Stimulated activated CD8-positive, alpha-beta memory T cell treated with anti-CD3 and anti-CD28 coated beads, Interleukin-12 subunit alpha, Interleukin-12 subunit beta, amount 100 ng/mL, for 4 hours (primary cell): ENCODE data around the gene CAV1.
"Not testable (repeated sequence)": the region's sequence is repeated elsewhere in the genome, so short reads cannot be mapped to it uniquely, and the experiment has no call there.

Experiments used
- DNase-seq: peaks from one replicate; pipeline ENCODE4 v3.0.0-alpha.2; 2020; ENCODE audit warnings: low read depth

Gene CAV1

DNA sequence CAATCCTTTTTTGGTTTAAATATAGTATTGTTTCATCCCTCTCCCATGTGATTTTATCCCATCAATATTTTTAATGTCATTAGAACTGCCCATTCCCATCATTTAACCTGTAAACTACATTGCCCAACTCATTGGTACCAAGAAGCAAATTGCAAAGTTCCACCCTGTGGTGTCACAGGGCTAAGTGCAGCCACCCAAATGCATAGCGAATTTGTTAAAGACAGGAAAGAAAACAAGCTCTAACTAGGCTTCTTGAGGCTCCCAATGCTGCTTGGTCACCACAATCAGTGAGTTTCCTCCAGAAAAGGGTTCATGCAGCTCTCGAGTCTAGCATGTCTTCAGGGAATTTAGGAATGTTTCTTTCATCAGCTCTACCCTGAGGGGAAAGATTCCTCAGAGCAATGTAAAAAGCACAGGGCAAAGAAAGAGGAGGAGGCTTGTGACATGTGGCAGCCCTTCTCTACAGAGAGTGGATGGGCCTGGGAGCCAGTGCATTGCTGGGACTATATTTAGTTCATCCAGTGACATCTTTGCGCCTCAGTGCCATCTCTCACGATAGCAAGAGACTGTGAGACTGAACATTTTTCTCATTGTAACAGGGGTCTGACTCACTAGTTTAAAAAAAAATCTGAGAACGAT, 58.1 kb downstream of the CAV1 start:
- no peak for DNase-seq

- DNase-seq, result no peak
Observed at GRCh38 chr7:116583653-116584052, 58.8 kb downstream of the CAV1 start.

GRCh38 chr7:116584721-116585120, 59.9 kb downstream of the CAV1 start:
- DNase-seq, result no peak

GRCh38 chr7:116585392-116585791, 60.6 kb downstream of the CAV1 start:
- DNase-seq, result no peak

DNA sequence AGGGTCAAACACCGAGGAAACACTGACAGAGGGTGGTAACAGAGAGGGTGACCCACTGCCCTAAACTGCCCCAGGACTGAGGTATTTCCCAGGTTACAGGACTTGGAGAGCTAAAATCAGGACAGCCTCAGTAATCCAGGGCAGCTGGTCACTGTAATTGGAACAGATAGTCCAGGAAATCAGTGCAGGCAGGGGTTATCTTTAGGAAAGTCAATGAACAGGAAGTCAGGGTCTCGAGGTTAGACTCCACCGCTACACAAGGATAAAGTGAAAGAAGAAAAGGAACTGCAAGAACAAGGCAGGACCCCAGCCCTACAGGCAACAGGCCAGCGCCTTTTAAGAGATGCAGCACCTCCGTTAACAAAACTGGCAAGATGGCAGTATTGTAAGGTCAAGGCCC, 61.1 kb downstream of the CAV1 start:
- DNase-seq, result no peak

GRCh38 chr7:116587200-116587599, 62.4 kb downstream of the CAV1 start:
- not testable (repeated sequence) for DNase-seq

DNA sequence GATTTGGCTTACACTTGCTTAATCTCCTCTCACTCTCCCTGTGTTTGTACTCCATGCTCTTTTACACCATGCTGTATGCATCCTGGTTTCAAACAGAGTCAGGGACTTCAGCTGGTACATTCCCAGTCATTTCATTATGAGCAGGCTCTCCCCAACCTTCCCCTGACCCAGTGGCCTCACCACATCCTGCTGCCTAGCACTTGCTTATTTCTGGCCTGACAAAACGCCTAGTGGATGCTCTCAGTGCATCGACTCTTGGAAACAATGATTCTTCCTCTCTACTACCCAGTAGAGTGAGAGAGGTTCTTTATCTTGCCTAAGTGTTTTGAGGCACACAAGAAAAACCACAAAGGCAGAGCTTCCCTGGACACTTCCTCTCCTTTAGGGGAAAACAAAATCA, 63.4 kb downstream of the CAV1 start:
- no peak for DNase-seq

GRCh38 chr7:116588641-116589594, 64.1 kb downstream of the CAV1 start:
- DNase-seq, result no peak

GRCh38 chr7:116591202-116592040, 66.6 kb downstream of the CAV1 start:
- DNase-seq, result no peak

DNA sequence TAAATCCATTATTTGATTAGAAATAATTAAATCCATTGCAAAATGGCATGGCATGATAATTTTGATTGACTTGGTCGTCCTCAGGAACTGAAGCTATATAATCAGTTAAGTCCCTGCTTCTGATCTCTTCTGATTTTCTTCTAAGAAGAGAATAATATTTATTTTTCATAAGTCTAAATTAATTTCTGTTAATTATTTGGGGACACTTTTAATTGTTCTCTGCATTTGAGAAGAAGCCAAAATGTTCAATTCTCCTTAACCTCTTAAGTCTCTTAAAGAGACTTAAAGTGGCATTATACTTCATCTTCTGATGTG, 67.2 kb downstream of the CAV1 start:
- no peak for DNase-seq

GRCh38 chr7:116592445-116592844, 67.6 kb downstream of the CAV1 start:
- no peak for DNase-seq

- no peak for DNase-seq
Observed at GRCh38 chr7:116593359-116594075, 68.7 kb downstream of the CAV1 start.

- DNase-seq, result no peak
Observed at GRCh38 chr7:116595063-116595462, 70.2 kb downstream of the CAV1 start.

GRCh38 chr7:116597384-116597783, 72.5 kb downstream of the CAV1 start:
- DNase-seq, result no peak

DNA sequence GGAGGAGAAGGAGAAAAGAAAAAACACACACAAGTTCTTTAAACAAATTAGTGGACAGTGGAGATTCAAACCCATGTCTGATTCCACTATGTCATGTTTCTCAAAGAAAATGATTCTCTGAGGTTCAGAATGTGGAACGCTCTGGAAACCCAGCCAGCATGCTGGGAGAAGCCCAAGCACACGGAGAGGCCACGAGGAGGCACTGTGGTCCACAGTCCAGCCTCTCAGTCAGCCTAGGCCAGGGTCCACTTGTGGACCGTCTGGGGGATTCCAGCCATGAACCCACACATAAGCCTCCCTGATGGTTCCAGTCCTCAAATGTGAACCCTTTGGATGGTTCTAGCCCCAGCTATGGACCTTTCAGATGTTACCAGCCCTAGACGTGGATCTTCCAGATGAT, 73.4 kb downstream of the CAV1 start:
- DNase-seq, result no peak

GRCh38 chr7:116598861-116599260, 74.0 kb downstream of the CAV1 start:
- no peak for DNase-seq

DNA sequence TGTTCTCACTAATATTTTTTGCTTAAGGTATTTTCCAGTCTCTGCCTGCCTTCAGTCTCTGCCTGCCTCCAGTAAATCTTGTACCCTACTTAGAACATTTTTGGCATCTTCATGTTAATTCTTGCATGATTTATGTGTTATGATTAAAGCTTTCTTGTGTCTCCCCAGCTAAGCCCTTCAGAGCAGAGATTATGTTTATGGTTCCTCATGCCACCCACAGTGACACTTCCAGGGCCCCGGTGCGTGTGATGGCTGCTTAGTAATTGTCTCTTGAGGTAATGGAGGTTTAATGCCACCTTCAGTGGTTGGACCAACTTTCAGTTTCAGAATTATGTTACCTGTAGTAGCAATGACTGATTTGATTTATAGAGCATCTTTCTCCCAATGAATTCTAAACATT, 76.6 kb downstream of the CAV1 start:
- DNase-seq, result no peak

- DNase-seq, result no peak
Observed at GRCh38 chr7:116607299-116607698, 82.5 kb downstream of the CAV1 start.

GRCh38 chr7:116610210-116610609, 85.4 kb downstream of the CAV1 start:
- DNase-seq, result no peak

- DNase-seq, result no peak
Observed at GRCh38 chr7:116610721-116611120, 85.9 kb downstream of the CAV1 start.
